Common myeloid progenitor, CD34-positive (primary cell): ENCODE results near the gene NFE2L3.

Experiments used
- CTCF ChIA-PET: fragments of 350-600 bp; sonication (Branson Sonifier 250); formaldehyde crosslinking; loops from one replicate; lab custom pipeline; 2021; ENCODE audit warnings: antibody characterized with exemption; lab: Charles Lee
- POLR2A ChIA-PET: fragments of 350-600 bp; sonication (Branson Sonifier 250); formaldehyde crosslinking; loops from one replicate; lab custom pipeline; 2021; ENCODE audit warnings: antibody characterized with exemption; lab: Charles Lee
- DNase-seq, 3 donors: peaks; one replicate each; pipeline versions ENCODE4 v3.0.0 to v3.0.0-alpha.2; 2013
- H3K27ac ChIP-seq, 2 experiments: 1 replicate in 1 of 2; 2 replicates in 1 of 2; pipeline ENCODE4 v1.7.0; 2013; ENCODE audit warnings: inconsistent platforms in 2 of 2, low read length in 2 of 2, mild to moderate bottlenecking in 2 of 2, low read depth in 1 of 2, moderate library complexity in 1 of 2; ENCODE audit not compliant: severe bottlenecking in 2 of 2, insufficient read depth in 1 of 2, poor library complexity in 1 of 2
- H3K27me3 ChIP-seq, 5 experiments: replicated peaks in 2 of 5; 1 replicate in 3 of 5; 2 replicates in 2 of 5; pipeline versions ENCODE4 v1.6.1 to v1.7.0; 2013; ENCODE audit warnings: low read length in 4 of 5, mild to moderate bottlenecking in 2 of 5, moderate library complexity in 2 of 5, inconsistent platforms in 1 of 5; ENCODE audit not compliant: insufficient read depth in 5 of 5, control insufficient read depth in 4 of 5
- H3K36me3 ChIP-seq, 4 experiments: 1 replicate in 2 of 4; 2 replicates in 2 of 4; pipeline versions ENCODE4 v1.6.1 to v1.7.0; 2013; ENCODE audit warnings: low read length in 3 of 4, control low read depth in 1 of 4, mild to moderate bottlenecking in 1 of 4; ENCODE audit not compliant: control insufficient read depth in 4 of 4, insufficient read depth in 4 of 4
- H3K4me1 ChIP-seq, 4 experiments: 1 replicate in 3 of 4; 2 replicates in 1 of 4; pipeline versions ENCODE4 v1.6.1 to v1.7.1; 2013; ENCODE audit warnings: low read length in 3 of 4, mild to moderate bottlenecking in 3 of 4, control low read depth in 1 of 4, inconsistent platforms in 1 of 4, moderate library complexity in 1 of 4; ENCODE audit not compliant: control insufficient read depth in 4 of 4, insufficient read depth in 4 of 4; ENCODE audit errors: control extremely low read depth in 1 of 4
- H3K4me3 ChIP-seq, 7 experiments: 1 replicate in 4 of 7; 2 replicates in 3 of 7; pipeline versions ENCODE4 v1.5.1 to v1.7.0; 2013; ENCODE audit warnings: mild to moderate bottlenecking in 7 of 7, low read length in 6 of 7, moderate library complexity in 6 of 7, inconsistent platforms in 2 of 7, low read depth in 2 of 7, control low read depth in 1 of 7; ENCODE audit not compliant: insufficient read depth in 4 of 7, control insufficient read depth in 1 of 7; ENCODE audit errors: extremely low read depth in 1 of 7
- H3K9me3 ChIP-seq, 5 experiments: 1 replicate in 4 of 5; 2 replicates in 1 of 5; pipeline versions ENCODE4 v1.6.1 to v1.7.1; 2013; ENCODE audit warnings: low read length in 4 of 5, mild to moderate bottlenecking in 2 of 5, inconsistent platforms in 1 of 5, low read depth in 1 of 5, moderate library complexity in 1 of 5; ENCODE audit not compliant: control insufficient read depth in 4 of 5, insufficient read depth in 2 of 5; ENCODE audit errors: control extremely low read depth in 1 of 5
- WGBS: methylation state at CpG from one replicate; pipeline ENCODE4 v1.1.5; 2013; ENCODE audit not compliant: insufficient coverage; 5-methylcytosine and 5-hydroxymethylcytosine counted together

Gene NFE2L3

DNA sequence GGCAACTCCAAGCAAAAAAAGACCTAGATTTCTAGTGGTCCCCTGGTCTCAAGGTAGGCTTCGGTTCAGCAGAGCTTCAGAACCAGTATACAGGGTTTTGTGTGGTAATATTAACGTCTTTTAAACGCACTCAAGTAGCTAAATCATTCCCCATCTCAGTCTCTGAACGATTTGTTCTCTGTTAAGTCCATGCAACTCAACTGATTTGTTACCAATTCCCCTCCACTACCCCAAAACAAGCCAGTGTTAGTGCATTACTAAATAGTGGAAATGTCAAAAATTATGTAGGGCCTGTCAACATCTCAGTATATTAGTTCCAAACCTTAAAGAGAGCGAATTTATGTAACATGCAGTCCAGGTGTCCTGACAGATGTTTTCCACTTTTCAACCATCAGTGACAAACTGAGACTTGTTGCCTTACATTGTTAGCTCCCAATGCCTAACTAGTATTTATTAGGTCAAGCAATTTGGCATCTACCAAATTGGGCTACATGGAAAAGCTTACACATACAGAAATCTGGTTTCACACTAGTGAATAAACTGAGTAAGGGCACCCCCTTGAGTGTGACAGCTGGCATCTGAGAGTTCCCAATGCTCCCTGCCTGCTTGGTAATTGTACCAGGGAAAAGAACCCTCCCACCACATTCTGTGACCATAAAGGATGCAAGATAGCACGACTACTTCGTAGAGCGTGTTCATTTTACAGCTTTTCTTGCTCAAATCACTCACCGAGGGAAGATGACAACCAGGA lies 36.4 kb downstream of the NFE2L3 start:
- Histone ChIP-seq H3K27ac (no peak overlapping the region), H3K9me3 (no peaks in the 10 kb centered on the region), H3K36me3 (peaks cover 19 to 62% (median 37%) of the 10 kb centered on the region in 4 experiments), H3K4me1 (peaks cover 7 to 16% (median 8%) of the 10 kb centered on the region in 4 experiments), H3K27me3 (no peaks in the 10 kb centered on the region), H3K4me3 (no peak overlapping the region)
- ChIA-PET POLR2A (interaction anchor here (0.8 to 4.2 kb wide), 11 partner anchors 8 to 98 kb away, joined by 3 to 36 read pairs (median 4); partner anchors contain the start of genes CBX3, HNRNPA2B1 and NFE2L3), CTCF (interaction anchor here (1.3 to 4.0 kb wide), 12 partner anchors 9 to 973 kb away, joined by 3 to 57 read pairs (median 10); no protein-coding TSS in a partner anchor)
- peak in 1 of 3 donors; percentile 50 for DNase-seq
- 100% methylated on average over 1 of the region's 9 CpGs for WGBS

DNA sequence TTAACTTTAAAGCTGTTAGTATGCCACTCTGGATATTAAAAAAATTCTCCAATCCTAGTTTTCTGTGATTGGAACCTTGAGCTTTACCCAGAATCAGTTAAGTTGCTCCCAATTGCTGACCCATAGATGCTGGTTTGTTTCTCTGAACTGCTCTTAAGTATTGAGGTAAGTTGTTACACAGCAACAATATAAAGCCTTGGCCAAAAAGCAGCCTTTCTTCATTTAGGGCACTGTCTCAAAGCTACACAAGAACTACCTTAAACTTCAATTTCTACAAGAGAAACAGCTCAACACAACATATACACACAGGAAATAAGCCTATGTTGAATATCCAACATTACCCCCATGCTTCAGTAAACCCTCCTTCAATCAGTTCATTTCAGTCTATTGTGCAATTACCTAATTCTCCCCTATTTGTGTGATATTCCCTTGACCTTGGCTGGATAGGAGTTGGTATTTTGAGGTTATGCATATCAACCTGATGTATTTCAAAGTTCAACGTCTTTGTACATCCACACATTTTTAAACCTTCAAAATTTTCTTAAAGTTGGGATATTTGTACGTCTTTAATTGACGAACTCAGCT lies 37.1 kb downstream of the NFE2L3 start:
- CTCF ChIA-PET: interaction anchor here (1.0 to 4.0 kb wide), 13 partner anchors 9 to 972 kb away, joined by 3 to 57 read pairs (median 8); no protein-coding TSS in a partner anchor

DNA sequence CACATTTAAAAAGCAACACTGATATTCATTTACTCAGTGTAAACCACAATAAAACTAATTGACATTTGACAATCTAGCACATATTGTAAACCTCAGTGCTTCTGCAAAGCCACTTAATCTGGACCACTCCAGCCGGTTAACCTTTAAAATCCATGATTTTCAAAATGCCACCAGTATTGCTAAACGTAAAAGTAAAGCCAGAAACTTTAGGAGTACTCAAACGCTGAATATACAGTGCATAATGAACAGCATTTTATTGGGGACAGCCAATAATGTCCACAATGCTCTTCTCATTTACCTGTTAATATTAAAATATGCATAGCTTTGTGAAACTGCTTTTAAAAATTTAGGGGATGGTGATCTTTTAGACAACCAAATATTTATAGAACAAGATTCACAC lies 37.7 kb downstream of the NFE2L3 start:
- no peaks in the 10 kb centered on the region for H3K27me3 ChIP-seq
- no peak overlapping the region for H3K4me3 ChIP-seq
- no peak for DNase-seq
- H3K27ac ChIP-seq: no peak overlapping the region
- H3K36me3 ChIP-seq: peaks cover 23 to 75% (median 44%) of the 10 kb centered on the region in 4 experiments
- ChIA-PET POLR2A (interaction anchor here (0.6 to 4.2 kb wide), 8 partner anchors 9 to 183 kb away, joined by 3 to 36 read pairs (median 10); partner anchors contain the start of genes CBX3, HNRNPA2B1 and NFE2L3), CTCF (interaction anchor here (1.0 to 4.0 kb wide), 8 partner anchors 8 to 970 kb away, joined by 3 to 57 read pairs (median 9); no protein-coding TSS in a partner anchor)
- H3K9me3 ChIP-seq: no peaks in the 10 kb centered on the region
- 100% methylated on average over 1 of the region's 3 CpGs for WGBS
- peaks cover 10 to 29% (median 21%) of the 10 kb centered on the region in 4 experiments for H3K4me1 ChIP-seq

More for the DNA sequence above, 37.1 kb downstream of the NFE2L3 start:
- Histone ChIP-seq H3K27ac (no peak overlapping the region), H3K4me3 (no peak overlapping the region), H3K36me3 (peaks cover 19 to 69% (median 40%) of the 10 kb centered on the region in 4 experiments), H3K9me3 (no peaks in the 10 kb centered on the region), H3K4me1 (peaks cover 10 to 23% (median 15%) of the 10 kb centered on the region in 4 experiments), H3K27me3 (no peaks in the 10 kb centered on the region)
- no CpG with 5 or more reads among the region's 3 CpGs for WGBS
- POLR2A ChIA-PET: interaction anchor here (0.6 to 4.2 kb wide), 13 partner anchors 8 to 183 kb away, joined by 3 to 36 read pairs (median 4); partner anchors contain the start of genes CBX3, HNRNPA2B1 and NFE2L3
- DNase-seq: peak in 1 of 3 donors; percentile 36

GRCh38 chr7:26190417-26190869 lies 38.4 kb downstream of the NFE2L3 start:
- ChIA-PET POLR2A (interaction anchor here (1.5 to 4.2 kb wide), 5 partner anchors 10 to 38 kb away, joined by 3 to 36 read pairs (median 15); partner anchors contain the start of genes CBX3, HNRNPA2B1 and NFE2L3), CTCF (interaction anchor here (0.6 to 8.9 kb wide), 11 partner anchors 8 to 298 kb away, joined by 3 to 150 read pairs (median 11); no protein-coding TSS in a partner anchor)
- H3K36me3 ChIP-seq: peaks cover 23 to 75% (median 47%) of the 10 kb centered on the region in 4 experiments
- DNase-seq: no peak
- 100% methylated on average over 1 of the region's 1 CpG for WGBS
- H3K27ac ChIP-seq: no peak overlapping the region
- no peaks in the 10 kb centered on the region for H3K9me3 ChIP-seq
- H3K4me3 ChIP-seq: no peak overlapping the region
- peaks cover 13 to 35% (median 24%) of the 10 kb centered on the region in 4 experiments for H3K4me1 ChIP-seq
- no peaks in the 10 kb centered on the region for H3K27me3 ChIP-seq

GRCh38 chr7:26191233-26191973 lies 39.4 kb downstream of the NFE2L3 start:
- H3K36me3 ChIP-seq: peaks cover 30 to 84% (median 56%) of the 10 kb centered on the region in 4 experiments
- DNase-seq: no peak
- H3K27me3 ChIP-seq: no peaks in the 10 kb centered on the region
- H3K27ac ChIP-seq: no peak overlapping the region
- no peaks in the 10 kb centered on the region for H3K9me3 ChIP-seq
- CTCF ChIA-PET: interaction anchor here (0.7 to 8.9 kb wide), 10 partner anchors 9 to 298 kb away, joined by 3 to 150 read pairs (median 8); partner anchors contain the start of gene HNRNPA2B1
- H3K4me3 ChIP-seq: no peak overlapping the region
- WGBS: 98% methylated on average over 5 of the region's 7 CpGs
- H3K4me1 ChIP-seq: peaks cover 20 to 42% (median 33%) of the 10 kb centered on the region in 4 experiments
- POLR2A ChIA-PET: interaction anchor here (0.6 to 2.4 kb wide), 3 partner anchors 9 to 107 kb away, joined by 3 to 14 read pairs (median 7); partner anchors contain the start of gene HNRNPA2B1

- peaks cover 35 to 90% (median 61%) of the 10 kb centered on the region in 4 experiments for H3K36me3 ChIP-seq
- DNase-seq: no peak
- H3K27ac ChIP-seq: no peak overlapping the region
- CTCF ChIA-PET: interaction anchor here (0.7 to 8.9 kb wide), 10 partner anchors 8 to 298 kb away, joined by 3 to 150 read pairs (median 8); partner anchors contain the start of gene HNRNPA2B1
- H3K4me1 ChIP-seq: peaks cover 26 to 48% (median 39%) of the 10 kb centered on the region in 4 experiments
- WGBS: no CpG with 5 or more reads among the region's 1 CpG
- H3K9me3 ChIP-seq: no peaks in the 10 kb centered on the region
- peak overlapping the region in 1 of 7 experiments; percentile 6 for H3K4me3 ChIP-seq
- POLR2A ChIA-PET: interaction anchor here (0.6 to 2.4 kb wide), 3 partner anchors 8 to 108 kb away, joined by 3 to 14 read pairs (median 7); partner anchors contain the start of gene HNRNPA2B1
- no peaks in the 10 kb centered on the region for H3K27me3 ChIP-seq
Measured at GRCh38 chr7:26191974-26192479, 40.0 kb downstream of the NFE2L3 start.
